ENCODE measurements around the gene MRPL12. TPM values are rescaled to one million over a fixed set of nuclear protein-coding genes. Genes with fewer than 3 reads are reported as not detected.
A peak's percentile ranks its signal among the peaks of the same experiment; 100 is the strongest.

Gene MRPL12
- total RNA-seq, 1 donor from 2014 or later: 35.0 TPM

- H3K4me3 ChIP-seq: peak overlapping the region; percentile 86
- no peak for DNase-seq
Observed at GRCh38 chr17:81713004-81713555, 9.9 kb downstream of the MRPL12 start.

GRCh38 chr17:81713556-81714411 is 10.6 kb downstream of the MRPL12 start:
- intact Hi-C loops (cut with DNase I): no loop called here
- Histone ChIP-seq H3K9me3 (no peaks in the 10 kb centered on the region), H3K4me1 (peaks cover 33% of the 10 kb centered on the region), H3K36me3 (no peaks in the 10 kb centered on the region), H3K4me3 (peak overlapping the region; percentile 86), H3K27ac (no peak overlapping the region), H3K27me3 (ENCODE audit: low read depth) (no peaks in the 10 kb centered on the region)
- ATAC-seq (no peak), DNase-seq (no peak)
- no peak for TF ChIP-seq CTCF (IDR thresholded peaks at IDR 0.05)

More at GRCh38 chr17:81713004-81713555, 9.9 kb downstream of the MRPL12 start:
- no peak for TF ChIP-seq CTCF (IDR thresholded peaks at IDR 0.05)
- peaks cover 33% of the 10 kb centered on the region for H3K4me1 ChIP-seq
- no peak for ATAC-seq
- H3K27ac ChIP-seq: no peak overlapping the region
- no peaks in the 10 kb centered on the region for H3K9me3 ChIP-seq
- intact Hi-C loops (cut with DNase I): no loop called here
- H3K27me3 ChIP-seq (ENCODE audit: low read depth): no peaks in the 10 kb centered on the region
- H3K36me3 ChIP-seq: no peaks in the 10 kb centered on the region

GRCh38 chr17:81714412-81715106 is 11.4 kb downstream of the MRPL12 start:
- Histone ChIP-seq H3K4me3 (no peak overlapping the region), H3K36me3 (no peaks in the 10 kb centered on the region), H3K9me3 (no peaks in the 10 kb centered on the region), H3K27ac (no peak overlapping the region), H3K27me3 (ENCODE audit: low read depth) (no peaks in the 10 kb centered on the region), H3K4me1 (peaks cover 33% of the 10 kb centered on the region)
- ATAC-seq: no peak
- TF ChIP-seq CTCF (IDR thresholded peaks at IDR 0.05): no peak
- DNase-seq: no peak
- intact Hi-C loops (cut with DNase I): no loop called here

- intact Hi-C loops (cut with DNase I): no loop called here
- Histone ChIP-seq H3K4me3 (no peak overlapping the region), H3K36me3 (no peaks in the 10 kb centered on the region), H3K9me3 (no peaks in the 10 kb centered on the region), H3K27ac (no peak overlapping the region), H3K4me1 (peaks cover 31% of the 10 kb centered on the region), H3K27me3 (ENCODE audit: low read depth) (no peaks in the 10 kb centered on the region)
- no peak for TF ChIP-seq CTCF (IDR thresholded peaks at IDR 0.05)
- no peak for ATAC-seq
- DNase-seq: no peak
Observed at GRCh38 chr17:81715107-81715871, 12.1 kb downstream of the MRPL12 start.

Data from lower lobe of right lung (tissue), 2 donors.